HG03097 (cell line): ENCODE results near the gene MFSD6.

Experiments used
- ATAC-seq: cut with Tn5 transposase; IDR thresholded peaks from one replicate; pipeline ENCODE4 v1.9.1; 2021; ENCODE audit not compliant: unreplicated experiment, low FRiP score

MFSD6 gene

DNA sequence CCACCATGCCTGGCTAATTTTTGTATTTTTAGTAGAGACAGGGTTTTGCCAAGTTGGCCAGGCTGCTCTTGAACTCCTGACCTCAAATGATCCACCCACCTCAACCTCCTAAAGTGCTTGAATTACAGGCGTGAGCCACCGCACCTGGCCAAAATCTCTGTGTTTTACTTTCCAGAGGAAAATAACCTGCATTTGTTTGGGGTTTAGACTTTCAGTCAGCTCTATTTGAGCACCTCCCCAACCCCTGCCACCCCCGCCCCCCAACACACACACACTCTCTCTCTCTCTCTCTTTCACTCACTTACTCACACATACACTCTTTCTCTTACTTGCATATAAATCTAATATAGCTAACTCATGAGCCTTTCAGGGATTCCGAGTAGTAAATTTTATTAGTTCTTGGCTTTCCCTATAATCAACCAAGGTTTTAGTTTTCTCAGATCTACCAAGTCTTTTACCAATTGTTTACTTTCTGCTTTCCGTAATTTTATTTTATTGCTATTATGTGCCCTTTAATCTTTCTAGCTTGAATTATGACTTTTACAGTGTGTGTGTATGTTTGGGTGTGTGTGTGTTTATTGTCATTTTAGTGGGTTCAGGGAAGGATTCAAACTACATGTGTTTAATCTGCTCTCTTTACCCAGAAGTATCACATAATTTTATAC is 24.5 kb downstream of the MFSD6 start:
- ATAC-seq: no peak

GRCh38 chr2:190435031-190435670 is 27.0 kb downstream of the MFSD6 start:
- no peak for ATAC-seq

- ATAC-seq: no peak
Measured at GRCh38 chr2:190436557-190436956, 28.4 kb downstream of the MFSD6 start.

- no peak for ATAC-seq
Measured at GRCh38 chr2:190440113-190440512, 32.0 kb downstream of the MFSD6 start.

DNA sequence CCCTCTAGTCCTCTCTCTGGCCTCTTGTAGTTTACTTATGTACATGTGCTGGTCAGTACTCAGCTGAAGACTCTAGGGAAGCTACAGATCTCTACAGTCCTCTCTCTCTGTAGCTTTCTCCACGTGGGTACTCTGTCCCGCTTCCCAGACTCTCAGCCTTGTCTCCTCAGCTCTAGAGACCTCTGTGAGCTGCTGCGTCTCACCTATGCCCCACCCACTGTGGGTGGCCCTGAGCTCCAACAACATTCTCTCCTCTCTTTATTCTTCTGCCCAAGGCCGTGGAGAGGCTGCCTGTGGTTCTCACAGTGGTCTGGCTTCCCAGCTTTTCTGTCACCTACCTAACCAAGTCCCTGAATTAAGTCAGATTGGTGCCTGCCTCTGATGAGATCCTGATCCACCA is 33.4 kb downstream of the MFSD6 start:
- no peak for ATAC-seq

DNA sequence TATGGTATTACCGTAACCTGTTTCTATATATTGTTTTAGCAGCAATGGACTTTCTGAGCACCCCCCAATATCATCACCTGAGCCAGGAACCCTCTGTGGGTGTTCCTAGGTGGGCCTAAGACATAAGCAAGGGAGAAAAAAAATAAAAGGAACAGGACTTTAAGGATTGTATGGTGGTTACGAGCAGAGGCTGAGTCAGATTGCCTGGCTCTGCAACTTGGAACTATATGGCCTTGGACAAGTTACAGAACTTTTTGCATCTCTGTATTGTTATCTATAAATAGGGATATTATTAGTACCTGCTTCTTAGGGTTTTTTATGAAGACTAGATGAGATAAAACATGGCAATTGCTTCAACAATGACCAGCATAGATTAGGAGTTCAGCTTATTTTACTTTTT is 34.9 kb downstream of the MFSD6 start:
- no peak for ATAC-seq

DNA sequence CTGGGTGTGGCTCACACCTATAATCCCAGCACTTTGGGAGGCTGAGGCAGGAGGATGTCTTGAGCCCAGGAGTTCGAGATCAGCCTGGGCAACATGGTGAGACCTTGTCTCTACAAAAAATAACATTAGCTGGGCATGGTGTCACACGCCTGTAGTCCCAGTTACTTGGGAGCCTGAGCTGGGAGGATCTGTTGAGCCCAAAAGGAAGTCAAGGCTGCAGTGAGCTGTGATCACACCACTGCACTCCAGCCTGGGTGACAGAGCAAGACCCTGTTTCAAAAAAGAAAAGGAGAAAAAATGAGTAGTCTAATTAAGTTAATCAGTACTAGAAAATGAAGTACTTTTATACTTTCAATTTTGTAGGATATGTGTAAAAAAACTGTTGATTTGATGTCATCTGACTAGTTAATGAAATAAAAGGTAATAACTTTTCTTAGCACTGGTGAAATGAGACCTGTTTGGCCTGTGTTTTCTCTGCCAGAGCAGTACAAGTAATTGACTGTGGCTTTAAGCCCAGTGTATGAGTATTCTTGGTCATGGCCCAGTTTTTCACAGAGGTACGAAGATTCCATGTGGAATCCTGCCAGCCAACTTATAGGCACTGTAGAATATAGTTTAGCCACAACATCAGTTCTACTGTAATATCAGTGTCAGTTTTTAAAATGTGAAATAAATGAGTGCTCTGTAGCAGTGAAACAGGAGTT is 35.8 kb downstream of the MFSD6 start:
- no peak for ATAC-seq

DNA sequence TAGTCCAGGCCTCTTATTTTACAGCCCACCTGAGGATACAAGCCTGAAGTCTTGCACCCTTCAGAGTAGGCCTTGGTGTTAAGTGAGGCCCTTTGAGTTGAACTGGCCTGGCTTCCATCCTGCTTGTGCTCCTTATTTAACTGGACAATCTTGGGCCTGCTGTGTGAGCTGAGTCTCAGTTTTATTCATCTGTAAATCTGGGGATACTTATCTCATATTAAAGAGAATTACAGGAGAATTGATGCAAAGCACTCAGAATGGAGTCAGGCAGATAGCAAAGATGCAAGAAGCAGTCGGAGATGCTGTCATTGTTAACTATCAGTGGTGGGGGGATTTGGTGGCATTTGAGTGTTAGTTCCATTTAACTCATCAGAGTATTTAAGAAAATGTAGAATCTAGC is 36.8 kb downstream of the MFSD6 start:
- ATAC-seq: no peak

DNA sequence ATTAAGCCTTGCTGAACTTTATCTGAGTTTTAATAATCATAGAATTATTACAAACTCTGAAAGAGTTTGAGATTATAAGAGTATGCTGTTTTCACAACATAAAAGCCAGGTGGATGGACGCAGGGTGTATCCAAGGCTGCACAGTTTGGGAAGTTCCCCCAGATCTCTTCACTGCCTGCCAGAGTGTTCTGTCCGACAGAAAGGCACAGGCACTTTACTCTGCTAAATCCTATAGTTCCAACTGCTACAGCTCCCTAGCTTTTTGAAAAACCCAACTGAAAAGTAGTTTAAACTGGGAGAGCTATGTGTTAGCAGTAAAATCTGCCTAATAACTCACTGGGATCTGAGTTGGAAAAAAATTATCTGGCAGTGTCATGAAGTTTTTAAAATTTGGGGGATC is 38.0 kb downstream of the MFSD6 start:
- no peak for ATAC-seq

GRCh38 chr2:190446750-190447516 is 38.8 kb downstream of the MFSD6 start:
- ATAC-seq: no peak

- no peak for ATAC-seq
Measured at GRCh38 chr2:190447766-190448165, 39.6 kb downstream of the MFSD6 start.

GRCh38 chr2:190449925-190450324 is 41.8 kb downstream of the MFSD6 start:
- no peak for ATAC-seq

GRCh38 chr2:190450363-190450762 is 42.2 kb downstream of the MFSD6 start:
- ATAC-seq: no peak

DNA sequence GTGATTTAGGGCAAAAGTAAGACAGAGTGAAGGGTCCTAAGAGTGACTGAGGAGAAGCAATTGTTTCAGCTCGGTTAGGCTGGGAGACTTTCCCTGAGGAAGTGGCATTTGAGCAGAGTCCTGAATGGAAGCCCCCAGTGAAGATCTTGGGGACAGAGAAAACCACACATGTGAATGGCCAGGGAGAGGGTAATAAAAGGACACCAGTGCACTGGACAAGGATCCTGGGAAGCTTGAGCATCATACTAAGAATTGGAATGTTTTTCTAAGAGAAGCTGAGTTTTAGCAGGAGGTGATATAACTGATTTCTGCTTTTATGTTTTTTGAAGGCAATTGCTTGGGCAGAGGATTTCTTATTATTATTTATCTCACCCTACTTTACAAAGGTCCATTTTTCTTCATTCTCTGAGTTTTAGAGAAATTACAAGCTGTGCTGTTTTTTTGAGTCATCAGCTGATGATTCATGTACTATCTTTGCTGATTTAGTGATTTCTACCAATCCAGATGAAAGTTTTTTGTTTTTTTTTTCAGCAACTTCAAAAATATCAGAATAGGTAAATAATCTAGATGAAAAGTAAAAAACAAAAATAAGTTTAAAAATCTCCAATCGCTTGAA is 43.5 kb downstream of the MFSD6 start:
- ATAC-seq: no peak

DNA sequence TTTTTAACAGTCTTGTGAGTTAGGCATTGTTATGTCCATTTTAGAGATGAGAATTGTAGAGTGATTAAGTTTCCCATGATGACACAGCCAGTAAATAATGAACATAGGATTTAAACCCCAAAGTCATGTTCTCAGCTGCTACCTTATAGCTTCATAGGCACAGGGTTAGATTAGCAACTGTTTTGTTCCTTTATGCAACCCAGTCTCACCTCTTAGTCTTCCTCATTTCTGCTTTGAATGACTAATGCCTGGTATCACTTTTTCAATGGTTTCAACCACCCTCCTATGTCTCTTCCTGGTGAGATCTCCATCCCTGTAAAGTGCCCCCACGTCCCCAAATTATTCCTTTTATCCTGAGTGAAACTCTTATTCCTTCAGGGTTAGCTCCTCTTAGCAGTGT is 44.3 kb downstream of the MFSD6 start:
- ATAC-seq: no peak

DNA sequence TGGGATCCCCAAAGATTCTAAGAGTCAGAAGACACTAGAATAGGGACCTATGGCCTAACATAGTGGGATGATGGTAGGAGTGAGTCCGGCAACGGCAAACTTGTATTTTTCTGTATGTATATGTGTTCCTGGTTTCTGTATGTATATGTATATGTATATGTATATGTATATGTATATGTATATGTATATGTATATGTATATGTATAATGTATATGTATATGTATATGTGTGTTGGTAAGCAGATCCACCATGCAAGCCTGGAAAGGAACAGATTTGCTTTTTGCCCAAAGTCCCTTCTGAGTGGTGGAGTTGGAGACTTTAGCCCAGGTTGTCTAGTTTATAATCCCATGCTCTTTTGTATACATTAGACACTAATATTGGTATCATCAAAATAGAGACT is 46.6 kb downstream of the MFSD6 start:
- no peak for ATAC-seq

DNA sequence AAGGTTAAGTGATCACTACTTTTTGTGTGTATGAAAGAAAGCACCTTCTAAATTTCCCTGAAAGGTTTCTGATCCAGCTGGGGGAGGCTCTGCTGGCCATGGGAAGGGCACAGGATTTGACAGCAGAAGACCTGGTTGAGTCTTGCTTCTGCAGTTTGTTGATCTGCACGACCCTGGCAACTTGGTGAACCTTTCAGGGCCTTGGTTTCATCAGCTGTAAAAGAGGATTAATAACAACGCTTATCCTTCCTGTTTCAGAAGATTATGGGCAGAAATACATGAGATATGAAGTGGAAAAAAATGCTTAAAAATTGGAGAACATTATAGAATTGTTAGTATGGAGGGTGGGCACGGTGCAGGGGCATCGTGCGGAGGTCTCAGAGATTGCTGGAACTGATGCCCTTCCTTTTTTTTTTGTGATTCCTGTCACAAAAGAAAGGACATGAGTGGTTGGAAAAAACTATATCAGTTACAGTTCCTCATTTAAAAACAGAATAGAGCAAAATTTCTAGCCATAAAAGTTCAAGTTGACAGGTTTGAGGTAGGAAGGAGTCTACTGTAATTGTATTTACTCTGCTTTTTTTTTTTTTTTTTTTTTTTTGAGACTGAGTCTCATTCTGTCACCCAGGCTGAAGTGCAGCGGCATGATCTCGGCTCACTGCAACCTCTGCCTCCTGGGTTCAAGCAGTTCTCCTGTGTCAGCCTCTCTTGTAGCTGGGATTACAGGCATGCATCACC is 47.4 kb downstream of the MFSD6 start:
- ATAC-seq: no peak

DNA sequence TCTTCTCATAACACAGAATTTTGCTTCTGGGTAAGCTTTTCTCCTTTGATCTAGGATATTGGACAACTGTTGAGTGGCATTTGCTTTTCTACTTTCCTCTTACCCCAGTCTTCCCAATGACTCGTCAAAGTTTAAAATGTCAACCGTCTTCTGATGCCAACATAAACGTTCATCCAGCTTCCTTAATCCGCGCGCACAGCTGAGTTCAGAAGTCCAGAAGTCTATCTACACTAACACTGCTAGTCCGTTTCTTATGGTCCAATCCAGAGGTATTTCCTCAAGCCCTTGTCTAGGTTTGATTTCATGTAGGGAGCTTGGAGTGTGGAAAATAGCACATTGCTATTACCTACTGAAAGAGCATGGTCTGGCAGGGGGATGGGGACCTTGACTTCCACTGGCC is 48.7 kb downstream of the MFSD6 start:
- no peak for ATAC-seq

DNA sequence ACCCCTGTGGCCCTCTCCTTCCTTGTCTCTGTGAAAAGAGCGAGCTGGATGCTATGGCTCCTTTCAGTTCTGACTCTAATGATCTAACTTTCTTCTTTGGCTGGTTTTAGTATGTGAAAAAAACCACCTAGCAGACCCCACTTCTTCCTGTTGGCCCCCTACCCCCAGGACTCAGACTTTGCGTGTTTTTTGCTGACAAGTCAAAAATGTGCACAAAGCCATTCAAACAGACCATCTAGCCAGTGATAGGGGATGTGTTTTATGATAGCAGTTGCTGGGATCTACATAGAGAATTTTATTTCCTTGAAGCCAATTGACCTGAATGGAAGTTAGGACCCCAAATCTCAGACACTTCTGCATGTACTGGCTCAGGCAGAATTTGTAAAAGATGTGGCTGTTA is 49.1 kb downstream of the MFSD6 start:
- ATAC-seq: no peak
